Fibroblast of lung (primary cell): ENCODE measurements around the gene RXFP2.

ENCODE experiments used
- CTCF ChIP-seq, 2 donors: IDR thresholded peaks in 1 of 2; conservative IDR thresholded peaks in 1 of 2; 1 replicate in 1 of 2; 2 replicates in 1 of 2; pipeline ENCODE4 v1.5.1; 2011 to 2012; ENCODE audit warnings: low read length in 2 of 2, control low read depth in 1 of 2, inconsistent platforms in 1 of 2, low read depth in 1 of 2, mild to moderate bottlenecking in 1 of 2
- EZH2 ChIP-seq: IDR thresholded peaks from 2 replicates; pipeline ENCODE4 v1.5.1; 2012; ENCODE audit warnings: low read length, control low read depth, mild to moderate bottlenecking; ENCODE audit errors: missing control alignments

- TF ChIP-seq CTCF (conservative IDR thresholded peaks at IDR 0.05 in 1 of 2, IDR thresholded peaks at IDR 0.05 in 1 of 2; ENCODE audit: low read depth in 1 of 2, low read length in 2 of 2) (no peak), EZH2 (no peak)
These were observed 35.5 kb upstream of the RXFP2 start for GRCh38 chr13:31703780-31704179.
